Panc1 (cell line): ENCODE data around the gene ELMO1. TPM values are rescaled to one million over a fixed set of nuclear protein-coding genes. Genes with fewer than 3 reads are reported as not detected.

Experiments
- ATAC-seq: fragments of 200-7000 bp; cut with Tn5 transposase; 2 replicates; pipeline ENCODE4 v1.9.1; 2020; ENCODE audit warnings: mild to moderate bottlenecking, moderate library complexity
- BruUV-seq: library from RNA; stranded (reverse); fragments of 400-500 nt; replicated peaks from 2 replicates; lab custom pipeline; 2021; lab: Mats Ljungman, UMichigan
- CTCF ChIA-PET: fragments of 300-600 bp; sonication (Branson Sonifier 250); formaldehyde crosslinking; loops from one replicate; lab custom pipeline; 2022; ENCODE audit warnings: antibody characterized with exemption; lab: Charles Lee
- POLR2A ChIA-PET: fragments of 300-600 bp; sonication (Branson Sonifier 250); formaldehyde crosslinking; loops from one replicate; lab custom pipeline; 2022; ENCODE audit warnings: antibody characterized with exemption; lab: Charles Lee
- DNase-seq: peaks from one replicate; pipeline ENCODE4 v3.0.0-alpha.2; 2010; ENCODE audit warnings: low read depth, low spot score
- H3K27ac ChIP-seq: 2 replicates; pipeline ENCODE4 v1.5.1; 2011; ENCODE audit warnings: mild to moderate bottlenecking, low read length, inconsistent platforms
- H3K27me3 ChIP-seq: fragments of 200-500 bp; sonication (Bioruptor generic); 2 replicates; pipeline ENCODE4 v1.6.0; 2014; ENCODE audit warnings: low read length, inconsistent platforms; ENCODE audit not compliant: control insufficient read depth, insufficient read depth
- H3K36me3 ChIP-seq: fragments of 200-500 bp; sonication (Bioruptor generic); 2 replicates; pipeline ENCODE4 v1.5.1; 2014; ENCODE audit warnings: inconsistent platforms, mild to moderate bottlenecking, low read length, moderate library complexity; ENCODE audit not compliant: control insufficient read depth, insufficient read depth
- H3K4me1 ChIP-seq: 2 replicates; pipeline ENCODE4 v1.5.1; 2011; ENCODE audit warnings: inconsistent platforms, mild to moderate bottlenecking, low read length, moderate library complexity; ENCODE audit not compliant: control insufficient read depth, insufficient read depth
- H3K4me3 ChIP-seq, 2 experiments: 2 replicates each; pipeline ENCODE4 v1.5.1; 2011 to 2012; ENCODE audit warnings: low read depth in 2 of 2, low read length in 2 of 2, mild to moderate bottlenecking in 2 of 2, inconsistent platforms in 1 of 2, moderate library complexity in 1 of 2
- H3K9me3 ChIP-seq: fragments of 200-500 bp; sonication (Bioruptor generic); 2 replicates; pipeline ENCODE4 v1.5.1; 2014; ENCODE audit warnings: low read depth, mild to moderate bottlenecking, inconsistent platforms, low read length, moderate library complexity; ENCODE audit not compliant: control insufficient read depth, insufficient read depth
- CTCF ChIP-seq: fragments of 450-650 bp; IDR thresholded peaks from 2 replicates; pipeline ENCODE4 v1.5.1; 2017; ENCODE audit warnings: mild to moderate bottlenecking
- POLR2AphosphoS5 ChIP-seq: IDR thresholded peaks from 2 replicates; pipeline ENCODE4 v1.6.1; 2012; ENCODE audit warnings: mild to moderate bottlenecking, low read depth, low read length, moderate library complexity
- REST ChIP-seq, 2 experiments: IDR thresholded peaks; 2 replicates each; pipeline ENCODE4 v1.6.1; 2011 to 2012; ENCODE audit warnings: low read depth in 2 of 2, control low read depth in 1 of 2, low read length in 1 of 2, mild to moderate bottlenecking in 1 of 2, moderate library complexity in 1 of 2; ENCODE audit not compliant: insufficient read depth in 1 of 2
- SIN3A ChIP-seq: IDR thresholded peaks from 2 replicates; pipeline ENCODE4 v1.6.1; 2012; ENCODE audit warnings: low read depth, mild to moderate bottlenecking, low read length, moderate library complexity, borderline replicate concordance; ENCODE audit not compliant: insufficient read depth
- TCF7L2 ChIP-seq: IDR thresholded peaks from 2 replicates; pipeline ENCODE4 v1.6.1; 2011; ENCODE audit warnings: mild to moderate bottlenecking, low read depth, low read length, inconsistent platforms
- in situ Hi-C: cut with HindIII; loops from 2 replicates; pipeline ENCODE4 v1.10.0; 2016; ENCODE audit warnings: low sequenced_read_pairs, low pct_unique_long_range_greater_than_20kb
- intact Hi-C: fragments of 100-400 bp; cut with micrococcal nuclease; formaldehyde crosslinking; loops from one replicate; pipeline ENCODE4 v1.10.0; 2022; ENCODE audit not compliant: unreplicated experiment
- total RNA-seq: library from RNA; stranded (reverse); gene quantifications from one replicate; pipeline ENCODE4 v1.2.1, GENCODE V29; 2021; ENCODE audit not compliant: unreplicated experiment

The ELMO1 gene
- total RNA-seq, 1 experiment from 2014 or later = 0.80 TPM

GRCh38 chr7:37439653-37440026, 9.0 kb downstream of the ELMO1 start:
- in situ Hi-C loops = no loop called here
- no TSS peak for BruUV-seq

GRCh38 chr7:37438906-37439652, 9.6 kb downstream of the ELMO1 start:
- ChIA-PET POLR2A (no interaction called here), CTCF (no interaction called here)
- no peak overlapping the region for H3K4me3 ChIP-seq
- DNase-seq (no peak), ATAC-seq (no peak)
- no peaks in the 10 kb centered on the region for H3K27me3 ChIP-seq
- H3K4me1 ChIP-seq = no peaks in the 10 kb centered on the region
- no peaks in the 10 kb centered on the region for H3K9me3 ChIP-seq
- intact Hi-C loops = no loop called here
- no peak overlapping the region for H3K27ac ChIP-seq
- TF ChIP-seq TCF7L2 (no peak), POLR2AphosphoS5 (no peak), SIN3A (no peak), REST (IDR thresholded peaks at IDR 0.05; ENCODE audit: insufficient read depth in 1 of 2, low read depth in 2 of 2, low read length in 1 of 2) (no peak)
- in situ Hi-C loops = no loop called here
- no TSS peak for BruUV-seq
- H3K36me3 ChIP-seq = no peaks in the 10 kb centered on the region

More at GRCh38 chr7:37439653-37440026, 9.0 kb downstream of the ELMO1 start:
- TF ChIP-seq POLR2AphosphoS5 (no peak), REST (IDR thresholded peaks at IDR 0.05; ENCODE audit: insufficient read depth in 1 of 2, low read depth in 2 of 2, low read length in 1 of 2) (no peak), CTCF (no peak), TCF7L2 (no peak), SIN3A (no peak)
- intact Hi-C loops = no loop called here
- H3K27ac ChIP-seq = no peak overlapping the region
- DNase-seq (no peak), ATAC-seq (no peak)
- H3K9me3 ChIP-seq = no peaks in the 10 kb centered on the region
- H3K27me3 ChIP-seq = no peaks in the 10 kb centered on the region
- no peak overlapping the region for H3K4me3 ChIP-seq
- POLR2A ChIA-PET = no interaction called here
- CTCF ChIA-PET = no interaction called here
- H3K36me3 ChIP-seq = no peaks in the 10 kb centered on the region
- H3K4me1 ChIP-seq = no peaks in the 10 kb centered on the region
